Progenitor cell of endocrine pancreas (in vitro differentiated cells): ENCODE data around the gene MPZL3. TPM values are rescaled to one million over a fixed set of nuclear protein-coding genes. Genes with fewer than 3 reads are reported as not detected.
A peak's percentile ranks its signal among the peaks of the same experiment; 100 is the strongest.
"Not testable (repeated sequence)": the region's sequence is repeated elsewhere in the genome, so short reads cannot be mapped to it uniquely, and the experiment has no call there.

Source experiments
- DNase-seq: peaks from one replicate; pipeline ENCODE4 v3.0.0; 2021; ENCODE audit warnings: low spot score; ENCODE audit not compliant: unreplicated experiment
- H3K27ac Mint-ChIP-seq: 2 replicates; pipeline ENCODE4 v1.8.0; 2021; ENCODE audit warnings: mild to moderate bottlenecking, moderate library complexity, mixed read lengths
- H3K27me3 Mint-ChIP-seq: 2 replicates; pipeline ENCODE4 v1.8.0; 2021; ENCODE audit warnings: mixed read lengths
- H3K36me3 Mint-ChIP-seq: 2 replicates; pipeline ENCODE4 v1.8.0; 2022; ENCODE audit warnings: mixed read lengths; ENCODE audit not compliant: insufficient read depth
- H3K4me1 Mint-ChIP-seq: 2 replicates; pipeline ENCODE4 v1.8.0; 2021; ENCODE audit warnings: low read depth, mixed read lengths
- H3K4me3 Mint-ChIP-seq: 2 replicates; pipeline ENCODE4 v1.8.0; 2021; ENCODE audit warnings: low read depth, mild to moderate bottlenecking, moderate library complexity, mixed read lengths
- H3K9me3 Mint-ChIP-seq: 2 replicates; pipeline ENCODE4 v1.8.0; 2021; ENCODE audit warnings: low read depth, mixed read lengths
- CTCF ChIP-seq: fragments of 200-600 bp; sonication (generic); IDR thresholded peaks from one replicate; pipeline ENCODE4 v1.5.0; 2021; ENCODE audit warnings: antibody characterized with exemption, mild to moderate bottlenecking; ENCODE audit not compliant: unreplicated experiment
- total RNA-seq: library from RNA; stranded (reverse); gene quantifications from 2 replicates; pipeline ENCODE4 v1.2.1, GENCODE V29; 2021

MPZL3 gene
- total RNA-seq, 1 donor from 2014 or later: 6.3 TPM

DNA sequence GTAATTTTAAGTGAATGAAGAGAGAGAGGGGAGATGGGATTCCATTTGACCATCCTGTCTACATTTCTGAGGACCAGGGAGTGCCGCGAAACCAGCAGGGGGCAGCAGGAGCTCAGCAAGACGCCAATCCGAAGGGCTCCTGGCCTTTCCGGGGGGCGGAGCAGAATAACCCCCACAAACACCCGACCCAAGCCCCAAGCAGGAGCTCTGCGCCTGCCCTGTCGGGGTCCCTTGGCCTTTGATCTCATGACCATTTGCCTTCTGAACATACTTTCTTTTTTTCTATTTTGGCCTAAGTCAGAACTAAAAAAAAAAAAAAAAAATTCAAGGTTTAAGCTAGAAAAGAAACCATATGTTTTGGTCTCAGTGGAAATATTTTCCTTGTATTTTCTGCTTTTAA lies 53.8 kb downstream of the MPZL3 start:
- no peaks in the 10 kb centered on the region for H3K36me3 Mint-ChIP-seq
- H3K4me3 Mint-ChIP-seq: no peak overlapping the region
- H3K27ac Mint-ChIP-seq: no peak overlapping the region
- TF ChIP-seq CTCF: peak; percentile 90
- H3K4me1 Mint-ChIP-seq: peaks cover 25% of the 10 kb centered on the region
- DNase-seq: peak; percentile 67
- no peaks in the 10 kb centered on the region for H3K27me3 Mint-ChIP-seq
- no peaks in the 10 kb centered on the region for H3K9me3 Mint-ChIP-seq

- Mint-ChIP-seq H3K4me1 (peaks cover 25% of the 10 kb centered on the region), H3K4me3 (no peak overlapping the region), H3K9me3 (peaks cover 3% of the 10 kb centered on the region), H3K36me3 (no peaks in the 10 kb centered on the region), H3K27me3 (no peaks in the 10 kb centered on the region), H3K27ac (peak overlapping the region; percentile 91)
- peak; percentile 31 for DNase-seq
- no peak for TF ChIP-seq CTCF
Observed at GRCh38 chr11:118194835-118195627, 57.1 kb downstream of the MPZL3 start.

DNA sequence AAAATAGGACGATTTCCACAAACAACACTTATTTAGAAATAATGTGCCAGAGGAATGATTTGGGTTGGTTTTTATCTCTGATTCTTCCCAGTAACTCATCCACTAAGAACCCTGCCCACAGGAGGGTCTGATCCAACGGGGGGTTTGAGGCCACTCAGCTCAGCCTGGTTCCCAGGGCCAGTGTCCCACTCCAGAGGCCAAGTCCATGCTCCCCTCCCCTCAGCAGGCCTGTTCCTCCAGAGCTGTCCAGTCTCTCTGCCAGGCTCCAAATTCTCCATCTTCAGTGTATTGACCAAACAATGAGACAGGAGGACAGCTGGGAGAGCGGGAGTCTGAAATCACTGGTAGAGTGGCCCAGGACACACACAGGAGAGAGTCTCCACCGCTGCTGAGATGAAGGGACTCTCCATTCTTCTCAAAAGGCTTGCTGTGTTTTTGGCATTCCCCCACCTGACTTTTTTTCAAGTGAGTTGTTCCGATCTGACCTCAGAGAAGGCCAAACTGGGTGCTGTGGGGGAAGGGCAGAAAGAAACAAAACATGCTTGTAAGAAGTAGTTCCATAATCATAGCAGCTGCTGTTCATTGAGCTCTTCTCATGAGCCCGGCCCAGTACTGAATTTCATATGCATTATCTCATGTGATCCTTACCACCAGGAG lies 58.1 kb downstream of the MPZL3 start:
- Mint-ChIP-seq H3K27ac (peak overlapping the region; percentile 89), H3K4me3 (no peak overlapping the region), H3K36me3 (no peaks in the 10 kb centered on the region), H3K4me1 (peaks cover 25% of the 10 kb centered on the region), H3K27me3 (no peaks in the 10 kb centered on the region), H3K9me3 (peaks cover 7% of the 10 kb centered on the region)
- no peak for DNase-seq
- no peak for TF ChIP-seq CTCF

DNA sequence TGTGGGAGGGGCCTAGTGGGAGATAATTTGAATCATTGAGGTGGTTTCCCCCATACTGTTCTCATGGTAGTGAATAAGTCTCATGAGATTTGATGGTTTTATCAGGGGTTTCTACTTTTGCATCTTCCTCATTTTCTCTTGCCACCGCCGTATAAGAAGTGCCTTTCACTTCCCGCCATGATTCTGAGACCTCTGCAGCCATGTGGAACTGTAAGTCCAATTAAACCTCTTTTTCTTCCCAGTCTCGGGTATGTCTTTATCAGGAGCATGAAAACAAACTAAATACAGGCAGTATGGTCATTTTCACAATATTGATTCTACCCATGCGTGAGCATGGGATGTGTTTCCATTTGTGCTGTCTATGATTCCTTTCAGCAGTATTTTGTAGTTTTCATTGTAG lies 59.3 kb downstream of the MPZL3 start:
- H3K27me3 Mint-ChIP-seq, DNase-seq, H3K27ac Mint-ChIP-seq, H3K4me3 Mint-ChIP-seq, H3K36me3 Mint-ChIP-seq, H3K9me3 Mint-ChIP-seq: not testable (repeated sequence)
- peaks cover 21% of the 10 kb centered on the region for H3K4me1 Mint-ChIP-seq

DNA sequence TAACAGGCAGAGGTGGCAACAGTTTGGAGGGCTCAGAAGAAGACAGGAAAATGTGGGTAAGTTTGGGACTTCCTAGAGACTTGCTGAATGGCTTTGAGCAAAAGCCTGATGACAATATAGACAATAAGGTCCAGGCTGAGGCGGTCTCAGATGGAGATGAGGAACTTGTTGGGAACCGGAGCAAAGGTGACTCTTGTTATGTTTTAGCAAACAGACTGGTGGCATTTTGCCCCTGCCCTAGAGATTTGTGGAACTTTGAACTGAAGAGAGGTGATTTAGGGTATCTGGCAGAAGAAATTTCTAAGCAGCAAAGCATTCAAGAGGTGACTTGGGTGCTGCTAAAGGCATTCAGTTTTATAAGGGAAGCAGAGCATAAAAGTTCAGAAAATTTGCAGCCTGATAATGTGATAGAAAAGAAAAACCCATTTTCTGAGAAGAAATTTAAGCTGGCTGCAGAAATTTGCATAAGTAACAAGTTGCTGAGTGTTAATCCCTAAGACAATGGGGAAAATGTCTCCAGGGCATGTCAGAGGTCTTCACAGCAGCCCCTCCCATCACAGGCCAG lies 61.1 kb downstream of the MPZL3 start:
- not testable (repeated sequence) for H3K36me3 Mint-ChIP-seq, DNase-seq, H3K27ac Mint-ChIP-seq, H3K27me3 Mint-ChIP-seq, H3K9me3 Mint-ChIP-seq, H3K4me3 Mint-ChIP-seq
- peaks cover 20% of the 10 kb centered on the region for H3K4me1 Mint-ChIP-seq

GRCh38 chr11:118186346-118187107 lies 65.6 kb downstream of the MPZL3 start:
- TF ChIP-seq CTCF: no peak
- no peaks in the 10 kb centered on the region for H3K36me3 Mint-ChIP-seq
- peaks cover 19% of the 10 kb centered on the region for H3K27me3 Mint-ChIP-seq

More at GRCh38 chr11:118186346-118187107, 65.6 kb downstream of the MPZL3 start:
- Mint-ChIP-seq H3K4me1 (no peaks in the 10 kb centered on the region), H3K9me3 (peaks cover 4% of the 10 kb centered on the region), H3K27ac (no peak overlapping the region), H3K4me3 (no peak overlapping the region)
- DNase-seq: no peak
